ENCODE results near the gene SPRR2A.

DNA sequence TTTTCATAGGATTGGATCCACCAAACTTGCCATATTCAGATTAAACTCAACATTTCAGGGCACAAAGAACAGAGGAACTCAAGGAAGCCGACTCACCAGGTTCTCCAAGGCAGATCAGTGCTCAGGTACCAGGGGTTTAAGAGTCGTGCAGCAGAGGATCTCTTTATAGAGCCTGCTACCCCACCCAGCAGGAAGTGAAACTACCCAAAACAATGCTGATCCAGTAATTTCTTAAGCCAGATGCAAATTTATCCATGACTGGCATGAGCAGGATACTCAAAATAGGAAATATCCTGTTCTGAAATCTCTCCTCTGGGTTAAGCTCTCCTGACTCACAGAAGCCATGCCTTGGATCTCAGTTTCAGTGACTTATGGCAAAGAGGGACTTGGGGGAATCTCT, at the start of gene SPRR2A:
- TF ChIP-seq, protein P1, sequence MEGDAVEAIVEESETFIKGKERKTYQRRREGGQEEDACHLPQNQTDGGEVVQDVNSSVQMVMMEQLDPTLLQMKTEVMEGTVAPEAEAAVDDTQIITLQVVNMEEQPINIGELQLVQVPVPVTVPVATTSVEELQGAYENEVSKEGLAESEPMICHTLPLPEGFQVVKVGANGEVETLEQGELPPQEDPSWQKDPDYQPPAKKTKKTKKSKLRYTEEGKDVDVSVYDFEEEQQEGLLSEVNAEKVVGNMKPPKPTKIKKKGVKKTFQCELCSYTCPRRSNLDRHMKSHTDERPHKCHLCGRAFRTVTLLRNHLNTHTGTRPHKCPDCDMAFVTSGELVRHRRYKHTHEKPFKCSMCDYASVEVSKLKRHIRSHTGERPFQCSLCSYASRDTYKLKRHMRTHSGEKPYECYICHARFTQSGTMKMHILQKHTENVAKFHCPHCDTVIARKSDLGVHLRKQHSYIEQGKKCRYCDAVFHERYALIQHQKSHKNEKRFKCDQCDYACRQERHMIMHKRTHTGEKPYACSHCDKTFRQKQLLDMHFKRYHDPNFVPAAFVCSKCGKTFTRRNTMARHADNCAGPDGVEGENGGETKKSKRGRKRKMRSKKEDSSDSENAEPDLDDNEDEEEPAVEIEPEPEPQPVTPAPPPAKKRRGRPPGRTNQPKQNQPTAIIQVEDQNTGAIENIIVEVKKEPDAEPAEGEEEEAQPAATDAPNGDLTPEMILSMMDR (IDR thresholded peaks at IDR 0.05) = no peak
- TF ChIP-seq POLR2A (IDR thresholded peaks at IDR 0.05) = no peak
- TF ChIP-seq POLR2AphosphoS5 (IDR thresholded peaks at IDR 0.05) = no peak
- no peak for TF ChIP-seq EP300 (IDR thresholded peaks at IDR 0.05)

Data from sigmoid colon (tissue), 4 donors.